ENCODE data around the gene ARHGEF16.

Gene ARHGEF16

DNA sequence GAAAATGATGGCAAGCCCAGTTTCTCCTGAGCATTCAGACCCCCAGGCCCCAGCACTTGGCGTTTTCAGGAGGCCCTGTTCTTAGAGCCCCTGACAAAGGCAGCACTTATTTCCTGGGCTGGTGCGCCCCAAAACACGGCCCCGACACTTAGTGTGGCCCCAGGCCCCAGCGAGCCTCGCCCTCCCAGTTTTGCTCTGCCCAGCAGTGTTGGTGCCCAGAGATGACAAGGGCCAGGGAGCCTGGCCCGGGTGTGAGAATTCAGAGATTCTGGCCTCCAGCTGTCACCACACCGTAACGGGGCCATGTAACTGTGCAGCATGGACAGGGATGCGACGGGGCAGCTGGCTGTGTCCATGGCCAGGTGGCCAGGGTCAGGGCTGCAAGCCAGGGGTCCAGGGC lies 18.0 kb upstream of the ARHGEF16 start:
- Histone ChIP-seq H3K4me1 (no peaks in the 10 kb centered on the region), H3K36me3 (peaks cover 37 to 46% (median 43%) of the 10 kb centered on the region in 3 donors), H3K9me3 (no peaks in the 10 kb centered on the region), H3K4me3 (no peak overlapping the region), H3K27ac (no peak overlapping the region), H3K27me3 (no peaks in the 10 kb centered on the region)
- no peak for DNase-seq
- intact Hi-C loops (cut with DNase I; ENCODE audit: low total_unique reads) = no loop called here
- TF ChIP-seq, protein P1, sequence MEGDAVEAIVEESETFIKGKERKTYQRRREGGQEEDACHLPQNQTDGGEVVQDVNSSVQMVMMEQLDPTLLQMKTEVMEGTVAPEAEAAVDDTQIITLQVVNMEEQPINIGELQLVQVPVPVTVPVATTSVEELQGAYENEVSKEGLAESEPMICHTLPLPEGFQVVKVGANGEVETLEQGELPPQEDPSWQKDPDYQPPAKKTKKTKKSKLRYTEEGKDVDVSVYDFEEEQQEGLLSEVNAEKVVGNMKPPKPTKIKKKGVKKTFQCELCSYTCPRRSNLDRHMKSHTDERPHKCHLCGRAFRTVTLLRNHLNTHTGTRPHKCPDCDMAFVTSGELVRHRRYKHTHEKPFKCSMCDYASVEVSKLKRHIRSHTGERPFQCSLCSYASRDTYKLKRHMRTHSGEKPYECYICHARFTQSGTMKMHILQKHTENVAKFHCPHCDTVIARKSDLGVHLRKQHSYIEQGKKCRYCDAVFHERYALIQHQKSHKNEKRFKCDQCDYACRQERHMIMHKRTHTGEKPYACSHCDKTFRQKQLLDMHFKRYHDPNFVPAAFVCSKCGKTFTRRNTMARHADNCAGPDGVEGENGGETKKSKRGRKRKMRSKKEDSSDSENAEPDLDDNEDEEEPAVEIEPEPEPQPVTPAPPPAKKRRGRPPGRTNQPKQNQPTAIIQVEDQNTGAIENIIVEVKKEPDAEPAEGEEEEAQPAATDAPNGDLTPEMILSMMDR (IDR thresholded peaks at IDR 0.05) = no peak

DNA sequence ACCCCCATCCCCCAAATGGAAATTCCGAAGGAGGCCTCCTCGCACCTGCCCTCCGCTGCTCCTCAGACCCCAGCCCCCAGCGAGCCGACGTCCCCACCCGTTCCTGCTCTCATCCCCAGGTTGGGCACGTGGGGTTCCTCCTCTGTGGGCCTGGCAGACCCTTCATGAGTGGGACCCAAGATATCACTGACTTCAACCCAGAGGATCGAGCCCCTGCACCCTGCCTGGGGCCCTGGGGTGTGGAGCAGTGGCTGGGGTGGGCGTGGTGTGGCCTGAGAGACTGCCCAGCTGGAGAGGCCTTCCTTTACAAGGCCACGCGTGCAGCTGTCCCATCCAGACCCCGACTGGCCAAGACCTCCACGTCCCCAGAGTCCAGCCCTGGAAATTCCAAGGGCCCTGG lies 17.6 kb upstream of the ARHGEF16 start:
- Histone ChIP-seq H3K27me3 (no peaks in the 10 kb centered on the region), H3K36me3 (peaks cover 32 to 41% (median 39%) of the 10 kb centered on the region in 3 donors), H3K4me3 (no peak overlapping the region), H3K27ac (no peak overlapping the region), H3K4me1 (no peaks in the 10 kb centered on the region), H3K9me3 (no peaks in the 10 kb centered on the region)
- TF ChIP-seq, protein P1 (IDR thresholded peaks at IDR 0.05) = no peak
- DNase-seq = no peak
- intact Hi-C loops (cut with DNase I; ENCODE audit: low total_unique reads) = no loop called here

DNA sequence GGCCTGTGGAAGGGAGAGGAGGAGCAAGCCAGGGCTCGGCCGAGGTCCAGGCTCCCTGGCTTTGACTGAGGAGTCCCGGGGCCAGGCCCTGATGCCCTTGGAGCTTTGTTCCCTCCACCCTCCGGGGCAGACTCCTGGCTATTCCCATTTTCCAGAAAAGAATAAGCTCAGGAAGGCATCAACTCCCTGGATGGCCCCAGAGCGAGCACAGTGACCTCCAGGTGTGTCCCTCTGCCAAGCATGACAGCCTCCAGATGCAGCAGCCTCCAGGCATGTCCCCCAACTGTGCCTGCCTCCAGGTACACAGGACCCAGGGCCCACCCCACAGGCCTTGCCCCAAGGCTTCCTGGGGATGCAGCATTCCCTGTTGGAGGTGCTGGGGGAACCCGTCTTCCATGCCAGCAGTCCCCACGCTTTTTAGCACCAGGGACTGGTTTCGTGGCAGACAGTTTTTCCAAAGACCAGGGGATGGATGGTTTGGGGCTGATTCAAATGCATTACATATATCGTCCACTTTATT lies 15.7 kb upstream of the ARHGEF16 start:
- no peaks in the 10 kb centered on the region for H3K4me1 ChIP-seq
- no peak for DNase-seq
- peaks cover 18 to 23% (median 22%) of the 10 kb centered on the region in 3 donors for H3K36me3 ChIP-seq
- H3K9me3 ChIP-seq = no peaks in the 10 kb centered on the region
- H3K27ac ChIP-seq = no peak overlapping the region
- H3K4me3 ChIP-seq = no peak overlapping the region
- intact Hi-C loops (cut with DNase I; ENCODE audit: low total_unique reads) = no loop called here
- H3K27me3 ChIP-seq = peaks cover 0 to 6% of the 10 kb centered on the region in 2 donors
- TF ChIP-seq, protein P1 (IDR thresholded peaks at IDR 0.05) = no peak

DNA sequence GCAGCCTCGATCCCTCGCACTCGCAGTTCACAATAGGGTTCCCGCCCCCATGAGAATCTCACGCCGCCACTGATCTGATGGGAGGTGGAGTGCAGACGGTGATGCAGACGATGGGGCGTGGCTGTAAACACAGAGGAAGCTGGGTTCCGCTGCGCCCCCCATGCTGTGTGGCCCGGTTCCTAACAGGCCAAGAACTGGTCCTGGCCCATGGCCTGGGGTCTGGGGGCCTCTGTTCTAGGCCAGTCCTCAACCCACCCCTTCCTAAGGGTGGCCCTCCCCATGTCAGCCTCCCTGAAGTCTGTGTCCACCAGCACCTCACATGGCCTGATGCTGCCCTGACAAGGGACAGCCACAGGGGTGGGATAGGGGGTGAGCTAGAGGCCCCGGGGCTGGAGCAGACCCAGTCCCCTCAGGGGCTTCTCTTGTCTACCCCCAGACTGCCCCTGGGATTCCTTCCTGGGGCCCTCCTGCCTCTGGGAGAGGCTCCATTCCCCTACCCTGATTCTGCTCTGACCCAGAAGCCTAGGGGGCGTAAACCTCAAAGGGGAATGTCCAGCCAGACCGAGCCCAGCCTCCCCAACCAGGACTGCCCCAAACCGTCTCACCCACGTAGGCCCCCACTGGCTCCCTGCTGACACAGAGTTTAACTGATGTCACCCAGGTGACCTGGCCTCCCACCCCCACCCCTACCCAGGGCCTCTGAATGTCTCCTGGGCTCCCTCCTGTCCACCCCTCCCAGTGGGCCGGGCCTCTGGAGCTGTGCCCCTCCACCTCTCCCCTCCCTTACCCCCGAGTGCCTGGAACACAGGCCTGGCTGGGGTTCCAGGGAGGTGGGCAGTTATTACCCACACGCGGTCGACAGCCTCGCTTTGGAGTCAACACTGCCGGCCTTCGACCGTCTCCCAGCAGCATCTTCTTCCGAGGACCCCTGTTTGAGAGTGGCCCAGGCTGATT lies 14.8 kb upstream of the ARHGEF16 start:
- no peak overlapping the region for H3K4me3 ChIP-seq
- H3K27me3 ChIP-seq = peaks cover 0 to 12% of the 10 kb centered on the region in 2 donors
- TF ChIP-seq, protein P1 (IDR thresholded peaks at IDR 0.05) = no peak
- DNase-seq = no peak
- H3K9me3 ChIP-seq = no peaks in the 10 kb centered on the region
- no peak overlapping the region for H3K27ac ChIP-seq
- intact Hi-C loops (cut with DNase I; ENCODE audit: low total_unique reads) = no loop called here
- no peaks in the 10 kb centered on the region for H3K4me1 ChIP-seq
- peaks cover 9 to 15% (median 14%) of the 10 kb centered on the region in 3 donors for H3K36me3 ChIP-seq

DNA sequence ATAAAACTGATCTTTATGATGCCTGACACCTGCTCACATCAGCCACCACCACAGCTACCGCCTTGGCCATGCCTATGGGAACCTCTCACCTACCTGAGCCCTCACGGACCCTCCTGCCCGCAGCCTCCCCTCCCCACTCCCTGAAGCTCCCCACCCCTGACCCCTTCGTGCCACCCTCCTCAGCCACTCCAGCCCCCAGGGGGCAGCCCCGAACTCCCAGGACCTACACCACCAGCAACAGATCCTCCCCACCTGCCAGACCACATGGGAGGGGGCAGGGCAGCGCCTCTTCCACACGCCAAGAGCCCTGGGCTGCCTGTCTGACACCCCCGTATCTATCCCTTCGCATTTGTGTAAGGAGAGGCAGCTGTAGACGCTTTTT lies 14.2 kb upstream of the ARHGEF16 start:
- H3K4me3 ChIP-seq = no peak overlapping the region
- H3K9me3 ChIP-seq = peaks cover 0 to under 1% (median 0%) of the 10 kb centered on the region in 3 donors
- DNase-seq = no peak
- H3K27ac ChIP-seq = no peak overlapping the region
- peaks cover 0 to 13% of the 10 kb centered on the region in 2 donors for H3K27me3 ChIP-seq
- TF ChIP-seq, protein P1 (IDR thresholded peaks at IDR 0.05) = no peak
- intact Hi-C loops (cut with DNase I; ENCODE audit: low total_unique reads) = no loop called here
- no peaks in the 10 kb centered on the region for H3K4me1 ChIP-seq
- H3K36me3 ChIP-seq = peaks cover 6 to 10% (median 9%) of the 10 kb centered on the region in 3 donors

All from tibial artery (tissue), 4 donors.